Measurements from ENCODE around the gene GORAB. TPM values are rescaled to one million over a fixed set of nuclear protein-coding genes. Genes with fewer than 3 reads are reported as not detected.

Gene GORAB
- total RNA-seq, 1 donor from 2014 or later, result 9.3 TPM

GRCh38 chr1:170580636-170581440, 48.9 kb downstream of the GORAB start:
- H3K27ac ChIP-seq (replicated peaks), result no peak overlapping the region
- no peak for TF ChIP-seq CTCF (IDR thresholded peaks at IDR 0.05; ENCODE audit: borderline replicate concordance)
- no peak overlapping the region for H3K4me3 ChIP-seq
- intact Hi-C loops (cut with micrococcal nuclease), result no loop called here
- no peaks in the 10 kb centered on the region for H3K4me1 ChIP-seq
- H3K27me3 ChIP-seq (ENCODE audit: low read depth), result no peaks in the 10 kb centered on the region
- peak; percentile 18 for DNase-seq
- no peaks in the 10 kb centered on the region for H3K36me3 ChIP-seq
- H3K9me3 ChIP-seq (replicated peaks), result no peaks in the 10 kb centered on the region

DNA sequence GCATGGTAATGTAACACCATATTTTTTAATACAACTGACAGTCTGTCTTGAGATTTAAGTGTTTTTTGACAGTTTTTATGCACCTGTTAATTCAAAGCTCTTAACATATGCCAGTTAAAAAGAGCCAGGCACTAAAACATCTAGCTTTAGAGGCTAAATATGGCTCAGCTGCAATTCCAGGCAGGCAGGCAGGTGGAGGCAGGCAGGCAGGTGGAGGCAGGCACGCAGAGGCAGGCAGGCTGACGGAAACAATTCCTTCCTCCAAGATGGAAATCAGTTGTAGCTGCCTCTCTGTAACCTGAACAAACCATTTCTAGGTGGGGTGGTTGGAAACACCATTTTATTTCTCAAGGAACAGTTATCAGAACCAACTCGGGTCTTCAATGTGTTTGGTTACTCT, 51.2 kb downstream of the GORAB start:
- no peaks in the 10 kb centered on the region for H3K27me3 ChIP-seq (ENCODE audit: low read depth)
- no peak overlapping the region for H3K27ac ChIP-seq (replicated peaks)
- TF ChIP-seq CTCF (IDR thresholded peaks at IDR 0.05; ENCODE audit: borderline replicate concordance), result no peak
- H3K9me3 ChIP-seq (replicated peaks), result no peaks in the 10 kb centered on the region
- no peak overlapping the region for H3K4me3 ChIP-seq
- no peaks in the 10 kb centered on the region for H3K4me1 ChIP-seq
- H3K36me3 ChIP-seq, result no peaks in the 10 kb centered on the region
- intact Hi-C loops (cut with micrococcal nuclease), result no loop called here
- DNase-seq, result no peak

GRCh38 chr1:170586321-170587252, 54.6 kb downstream of the GORAB start:
- no peak for TF ChIP-seq CTCF (IDR thresholded peaks at IDR 0.05; ENCODE audit: borderline replicate concordance)
- H3K4me3 ChIP-seq, result peak overlapping the region; percentile 21
- H3K27ac ChIP-seq (replicated peaks), result peak overlapping the region; percentile 49
- H3K36me3 ChIP-seq, result no peaks in the 10 kb centered on the region
- peak; percentile 26 for DNase-seq
- intact Hi-C loops (cut with micrococcal nuclease), result no loop called here
- H3K4me1 ChIP-seq, result no peaks in the 10 kb centered on the region
- H3K9me3 ChIP-seq (replicated peaks), result no peaks in the 10 kb centered on the region
- H3K27me3 ChIP-seq (ENCODE audit: low read depth), result peaks cover 8% of the 10 kb centered on the region

- H3K9me3 ChIP-seq (replicated peaks), result no peaks in the 10 kb centered on the region
- peak overlapping the region; percentile 43 for H3K27ac ChIP-seq (replicated peaks)
- no peak for DNase-seq
- no peaks in the 10 kb centered on the region for H3K36me3 ChIP-seq
- intact Hi-C loops (cut with micrococcal nuclease), result no loop called here
- peaks cover 8% of the 10 kb centered on the region for H3K27me3 ChIP-seq (ENCODE audit: low read depth)
- no peak for TF ChIP-seq CTCF (IDR thresholded peaks at IDR 0.05; ENCODE audit: borderline replicate concordance)
- H3K4me1 ChIP-seq, result no peaks in the 10 kb centered on the region
- peak overlapping the region; percentile 21 for H3K4me3 ChIP-seq
These were observed 55.3 kb downstream of the GORAB start for GRCh38 chr1:170587253-170587593.

DNA sequence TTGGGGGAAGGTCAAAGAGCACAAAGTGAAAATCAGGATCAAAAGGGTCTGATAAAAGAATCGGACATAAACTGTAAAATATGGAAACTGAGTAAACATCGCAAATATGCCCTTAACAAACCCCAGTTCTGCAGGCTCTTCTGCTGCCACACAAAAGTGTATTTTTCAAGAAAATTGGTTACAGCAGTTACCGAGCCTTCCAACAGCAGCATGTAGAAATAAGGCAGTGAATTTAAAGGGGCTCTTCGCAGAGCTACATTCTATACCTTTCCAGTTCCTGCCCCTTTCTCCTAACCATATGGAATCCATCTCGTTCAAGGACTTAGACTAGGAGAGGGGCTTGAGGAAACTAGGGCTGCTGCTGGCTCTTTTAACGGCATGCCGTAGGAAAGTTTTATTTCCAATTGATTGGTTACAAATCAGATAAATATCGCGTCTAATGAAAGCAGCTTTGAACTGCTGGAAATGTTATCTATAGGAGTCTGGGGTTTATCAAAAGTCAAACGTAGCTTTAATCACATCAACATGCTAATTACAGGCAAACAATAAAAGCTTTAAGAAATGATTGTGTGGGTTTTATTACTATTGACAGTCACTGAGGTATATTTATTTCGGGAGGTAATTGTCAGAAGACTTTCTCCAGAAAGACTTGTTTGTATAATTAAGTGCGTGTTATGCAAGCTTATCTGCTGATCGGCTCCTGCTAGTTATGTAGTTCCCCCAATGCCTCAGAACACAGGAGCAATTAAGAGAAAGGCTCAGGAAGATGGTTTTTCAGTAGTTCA, 59.1 kb downstream of the GORAB start:
- no peak for DNase-seq

More for the DNA sequence above, 59.1 kb downstream of the GORAB start:
- H3K27ac ChIP-seq (replicated peaks), result no peak overlapping the region
- peaks cover 6% of the 10 kb centered on the region for H3K9me3 ChIP-seq (replicated peaks)
- no peaks in the 10 kb centered on the region for H3K36me3 ChIP-seq
- intact Hi-C loops (cut with micrococcal nuclease), result no loop called here
- peaks cover 8% of the 10 kb centered on the region for H3K27me3 ChIP-seq (ENCODE audit: low read depth)
- no peaks in the 10 kb centered on the region for H3K4me1 ChIP-seq
- no peak for TF ChIP-seq CTCF (IDR thresholded peaks at IDR 0.05; ENCODE audit: borderline replicate concordance)
- H3K4me3 ChIP-seq, result no peak overlapping the region

All from left ventricle myocardium inferior (tissue), 1 donor.